Caco-2 (cell line): ENCODE data around the gene HNRNPUL1. TPM values are rescaled to one million over a fixed set of nuclear protein-coding genes. Genes with fewer than 3 reads are reported as not detected.

Source experiments
- BruUV-seq: library from RNA; stranded (reverse); fragments of 400-500 nt; replicated peaks from 2 replicates; lab custom pipeline; 2021; lab: Mats Ljungman, UMichigan
- CTCF ChIA-PET: fragments of 300-600 bp; sonication (Branson Sonifier 250); formaldehyde crosslinking; loops from one replicate; lab custom pipeline; 2022; ENCODE audit warnings: antibody characterized with exemption; lab: Charles Lee
- POLR2A ChIA-PET: fragments of 300-600 bp; sonication (Branson Sonifier 250); formaldehyde crosslinking; loops from one replicate; lab custom pipeline; 2022; ENCODE audit warnings: antibody characterized with exemption; lab: Charles Lee
- DNase-seq, 2 experiments: peaks; one replicate each; pipeline versions ENCODE4 v3.0.0 to v3.0.0-alpha.2; 2020 to 2022
- H3K27me3 ChIP-seq: replicated peaks from 2 replicates; pipeline ENCODE4 v1.6.0; 2011; ENCODE audit warnings: low read length; ENCODE audit not compliant: control insufficient read depth, insufficient read depth
- H3K36me3 ChIP-seq: 2 replicates; pipeline ENCODE4 v1.5.1; 2011; ENCODE audit warnings: low read length; ENCODE audit not compliant: control insufficient read depth, insufficient read depth
- H3K4me1 ChIP-seq: fragments of 250-450 bp; sonication (Bioruptor Pico); 2 replicates; pipeline ENCODE4 v1.5.1; 2020; ENCODE audit warnings: mild to moderate bottlenecking
- H3K4me3 ChIP-seq: 2 replicates; pipeline ENCODE4 v1.5.1; 2011; ENCODE audit warnings: low read depth, mild to moderate bottlenecking, control low read depth, low read length
- H3K9me3 ChIP-seq: fragments of 250-450 bp; sonication (Bioruptor Pico); 2 replicates; pipeline ENCODE4 v1.5.1; 2020; ENCODE audit warnings: mild to moderate bottlenecking, moderate library complexity
- H3K27ac Mint-ChIP-seq: one replicate; pipeline ENCODE4 v1.8.0; 2022; ENCODE audit warnings: mixed read lengths; ENCODE audit not compliant: unreplicated experiment
- H3K27me3 Mint-ChIP-seq: one replicate; pipeline ENCODE4 v1.8.0; 2022; ENCODE audit warnings: mixed read lengths; ENCODE audit not compliant: insufficient read depth, unreplicated experiment
- H3K36me3 Mint-ChIP-seq: one replicate; pipeline ENCODE4 v1.8.0; 2022; ENCODE audit warnings: mild to moderate bottlenecking, mixed read lengths; ENCODE audit not compliant: insufficient read depth, unreplicated experiment
- H3K4me1 Mint-ChIP-seq: one replicate; pipeline ENCODE4 v1.8.0; 2022; ENCODE audit warnings: low read depth, mixed read lengths; ENCODE audit not compliant: unreplicated experiment
- H3K4me3 Mint-ChIP-seq: one replicate; pipeline ENCODE4 v1.8.0; 2022; ENCODE audit warnings: mild to moderate bottlenecking, moderate library complexity, mixed read lengths; ENCODE audit not compliant: unreplicated experiment
- H3K9me3 Mint-ChIP-seq: one replicate; pipeline ENCODE4 v1.8.0; 2022; ENCODE audit warnings: mixed read lengths; ENCODE audit not compliant: unreplicated experiment
- CTCF ChIP-seq, 2 experiments: fragments of 200-600 bp in 1 of 2; IDR thresholded peaks; 1 replicate in 1 of 2; 2 replicates in 1 of 2; pipeline versions ENCODE4 v1.5.1 to v1.8.0; 2011 to 2022; ENCODE audit warnings: antibody characterized with exemption in 1 of 2, control low read depth in 1 of 2, inconsistent platforms in 1 of 2, low read depth in 1 of 2, low read length in 1 of 2, mild to moderate bottlenecking in 1 of 2, moderate library complexity in 1 of 2; ENCODE audit not compliant: insufficient read depth in 1 of 2, severe bottlenecking in 1 of 2, unreplicated experiment in 1 of 2
- intact Hi-C: fragments of 100-400 bp; cut with micrococcal nuclease; formaldehyde crosslinking; loops from one replicate; pipeline ENCODE4 v1.10.0; 2022; ENCODE audit not compliant: unreplicated experiment
- total RNA-seq: library from RNA; stranded (reverse); gene quantifications from 2 replicates; pipeline ENCODE4 v1.2.3, GENCODE V29; 2022

HNRNPUL1 gene
- total RNA-seq, 1 experiment from 2014 or later = 322 TPM

- Mint-ChIP-seq H3K9me3 (no peaks in the 10 kb centered on the region), H3K27me3 (no peaks in the 10 kb centered on the region), H3K27ac (peak overlapping the region; percentile 3), H3K36me3 (no peaks in the 10 kb centered on the region), H3K4me1 (peaks cover 30% of the 10 kb centered on the region), H3K4me3 (no peak overlapping the region)
- Histone ChIP-seq H3K4me3 (no peak overlapping the region), H3K4me1 (peaks cover 19% of the 10 kb centered on the region; the same call in 1 of the 2 replicates), H3K9me3 (no peaks in the 10 kb centered on the region), H3K27me3 (no peaks in the 10 kb centered on the region), H3K36me3 (no peaks in the 10 kb centered on the region)
- DNase-seq = no peak
- ChIA-PET CTCF (no interaction called here), POLR2A (no interaction called here)
- BruUV-seq = no TSS peak
- intact Hi-C loops = no loop called here
- no peak for TF ChIP-seq CTCF (IDR thresholded peaks at IDR 0.05; ENCODE audit: insufficient read depth in 1 of 2, low read depth in 1 of 2, low read length in 1 of 2, severe bottlenecking in 1 of 2, unreplicated experiment in 1 of 2)
Observed at GRCh38 chr19:41223431-41224234, 40.5 kb upstream of the HNRNPUL1 start.

GRCh38 chr19:41224632-41225031 lies 39.5 kb upstream of the HNRNPUL1 start:
- H3K36me3 Mint-ChIP-seq = no peaks in the 10 kb centered on the region
- H3K4me3 Mint-ChIP-seq = no peak overlapping the region
- no peaks in the 10 kb centered on the region for H3K27me3 ChIP-seq
- peaks cover 25% of the 10 kb centered on the region for H3K4me1 Mint-ChIP-seq
- no peaks in the 10 kb centered on the region for H3K9me3 ChIP-seq
- no peak for DNase-seq
- ChIA-PET CTCF (interaction anchor here (0.5 kb wide), 1 partner anchor 80 kb away, joined by 3 read pairs; no protein-coding TSS in a partner anchor), POLR2A (no interaction called here)
- no peak overlapping the region for H3K4me3 ChIP-seq
- peaks cover 15% of the 10 kb centered on the region; the same call in 1 of the 2 replicates for H3K4me1 ChIP-seq
- intact Hi-C loops = no loop called here
- no peaks in the 10 kb centered on the region for H3K9me3 Mint-ChIP-seq
- H3K27me3 Mint-ChIP-seq = no peaks in the 10 kb centered on the region
- no peak overlapping the region for H3K27ac Mint-ChIP-seq
- no peak for TF ChIP-seq CTCF (IDR thresholded peaks at IDR 0.05; ENCODE audit: insufficient read depth in 1 of 2, low read depth in 1 of 2, low read length in 1 of 2, severe bottlenecking in 1 of 2, unreplicated experiment in 1 of 2)
- BruUV-seq = no TSS peak
- no peaks in the 10 kb centered on the region for H3K36me3 ChIP-seq

DNA sequence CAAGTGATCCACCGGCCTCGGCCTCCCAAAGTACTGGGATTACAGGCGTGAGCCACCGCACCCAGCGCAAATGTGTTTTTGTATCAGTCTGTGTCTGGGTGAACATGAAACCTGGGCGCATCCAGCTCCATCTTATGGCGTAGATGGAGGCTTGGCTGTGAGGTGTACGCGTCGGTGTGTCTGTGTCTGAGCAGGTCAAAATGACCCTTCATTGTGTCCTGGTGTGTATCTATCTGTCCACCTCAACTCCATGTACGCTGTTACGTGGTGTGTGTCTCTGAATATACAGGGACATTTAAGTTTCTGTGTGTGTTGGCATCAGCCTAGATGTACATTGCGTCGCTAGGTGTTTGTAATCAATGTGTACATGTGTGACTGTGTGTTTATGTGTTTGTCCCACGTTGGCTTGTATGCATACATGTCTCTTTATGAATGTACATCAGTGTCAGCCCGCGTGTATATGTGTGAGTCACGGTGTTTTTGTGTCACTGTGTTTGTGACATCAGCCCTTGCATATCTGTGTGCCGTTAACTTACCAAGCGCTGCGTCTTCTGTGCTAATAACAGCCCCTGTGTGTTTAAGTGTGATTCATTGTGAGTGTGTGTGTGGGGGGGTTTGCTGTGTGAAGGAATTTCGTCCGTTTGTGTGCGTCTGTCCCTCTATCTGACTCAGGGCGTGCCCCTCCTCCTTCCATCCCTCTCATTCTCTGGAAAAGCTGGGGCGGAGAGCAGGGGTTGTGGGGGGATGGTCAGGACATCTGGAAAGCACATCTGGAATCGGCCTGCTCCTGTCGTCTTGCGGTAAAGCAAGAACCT lies 38.7 kb upstream of the HNRNPUL1 start:
- peak overlapping the region; percentile 62 for H3K4me3 ChIP-seq
- no peaks in the 10 kb centered on the region for H3K36me3 Mint-ChIP-seq
- intact Hi-C loops = loop anchor here (1.0 kb wide), 1 partner anchor 38 kb away; no protein-coding TSS in a partner anchor
- no peaks in the 10 kb centered on the region for H3K9me3 ChIP-seq
- TF ChIP-seq CTCF (IDR thresholded peaks at IDR 0.05; ENCODE audit: insufficient read depth in 1 of 2, low read depth in 1 of 2, low read length in 1 of 2, severe bottlenecking in 1 of 2, unreplicated experiment in 1 of 2) = no peak
- CTCF ChIA-PET = interaction anchor here (0.5 to 1.2 kb wide), 6 partner anchors 17 to 106 kb away, joined by 3 to 17 read pairs (median 4); no protein-coding TSS in a partner anchor
- 0 out of 2 replicates have a peak, but pooled peaks cover 15% of the 10 kb centered on the region for H3K4me1 ChIP-seq
- POLR2A ChIA-PET = interaction anchor here (0.7 to 1.6 kb wide), 4 partner anchors 21 to 509 kb away, joined by 3 to 15 read pairs (median 6); partner anchors contain the start of genes COQ8B, HNRNPUL1 and ITPKC
- TSS peak; percentile 84 for BruUV-seq
- DNase-seq = peak; percentile 63 to 80
- no peaks in the 10 kb centered on the region for H3K27me3 ChIP-seq
- no peaks in the 10 kb centered on the region for H3K36me3 ChIP-seq
- no peaks in the 10 kb centered on the region for H3K9me3 Mint-ChIP-seq
- peaks cover 19% of the 10 kb centered on the region for H3K4me1 Mint-ChIP-seq
- H3K27ac Mint-ChIP-seq = peak overlapping the region; percentile 81
- no peaks in the 10 kb centered on the region for H3K27me3 Mint-ChIP-seq
- peak overlapping the region; percentile 78 for H3K4me3 Mint-ChIP-seq
